ENCODE data around the gene SPESP1. TPM values are rescaled to one million over a fixed set of nuclear protein-coding genes. Genes with fewer than 3 reads are reported as not detected.

The SPESP1 gene
- total and polyA plus RNA-seq, 2 of the 8 experiments (the other 6 are each of a cell fraction or from before 2014, with no cell fraction given) = not detected

- H3K4me3 ChIP-seq (ENCODE audit: extremely low read depth in 1 of 4, insufficient read depth in 2 of 4, low read depth in 3 of 4, low read length in 4 of 4) = no peak overlapping the region
- FAIRE-seq (no peak), DNase-seq (ENCODE audit: low read depth in 1 of 2, low spot score in 2 of 2) (no peak)
- H3K9me3 ChIP-seq (ENCODE audit: insufficient read depth in 2 of 2, low read depth in 1 of 2, low read length in 1 of 2) = peaks cover 10 to 18% of the 10 kb centered on the region in 2 experiments
- H4K20me1 ChIP-seq (replicated peaks in 1 of 2; ENCODE audit: control insufficient read depth in 1 of 2, insufficient read depth in 2 of 2, low read length in 2 of 2) = no peaks in the 10 kb centered on the region
- no peaks in the 10 kb centered on the region for H3K4me1 ChIP-seq (replicated peaks in 1 of 4; ENCODE audit: control insufficient read depth in 3 of 4, insufficient read depth in 4 of 4, low read length in 3 of 4)
- no peak for TF ChIP-seq CREB1 (IDR thresholded peaks at IDR 0.05)
- peak; percentile 56; the same call in 1 of the 2 replicates for TF ChIP-seq MAFK (IDR thresholded peaks at IDR 0.05; ENCODE audit: low read depth, low read length)
- no peaks in the 10 kb centered on the region for H3K23me2 ChIP-seq (ENCODE audit: low read depth, low read length)
- H2BK12ac ChIP-seq (ENCODE audit: low read depth, low read length) = no peak overlapping the region
- no peak overlapping the region for H3K4me2 ChIP-seq (ENCODE audit: insufficient read depth in 1 of 2, low read depth in 2 of 2, low read length in 2 of 2)
- no peak overlapping the region for H2BK20ac ChIP-seq (ENCODE audit: low read length)
- H3K79me1 ChIP-seq (ENCODE audit: low read depth, low read length) = no peaks in the 10 kb centered on the region
- no peak overlapping the region for H2AFZ ChIP-seq (ENCODE audit: low read length)
- H3K23ac ChIP-seq (ENCODE audit: insufficient read length) = no peak overlapping the region
- no peak overlapping the region for H3K27ac ChIP-seq (ENCODE audit: low read depth, low read length)
- ChIA-PET POLR2A (ENCODE audit: partially characterized antibody) (no interaction called here), CTCF (ENCODE audit: partially characterized antibody) (interaction anchor here (0.7 kb wide), 1 partner anchor 12 kb away, joined by 3 read pairs; no protein-coding TSS in a partner anchor)
- H2BK120ac ChIP-seq (replicated peaks; ENCODE audit: low read depth, low read length) = no peak overlapping the region
- H3K14ac ChIP-seq (ENCODE audit: insufficient read length) = no peak overlapping the region
- H3K27me3 ChIP-seq (replicated peaks in 1 of 4; ENCODE audit: control insufficient read depth in 3 of 4, extremely low read depth in 1 of 4, insufficient read depth in 3 of 4, low read length in 3 of 4) = no peaks in the 10 kb centered on the region
- H2AK5ac ChIP-seq (ENCODE audit: low read depth, low read length) = no peak overlapping the region
- no peak overlapping the region for H3K9ac ChIP-seq (replicated peaks in 1 of 4; ENCODE audit: extremely low read depth in 1 of 4, low read depth in 3 of 4, low read length in 3 of 4)
- H3K36me3 ChIP-seq (ENCODE audit: control insufficient read depth in 2 of 4, insufficient read depth in 4 of 4, low read length in 3 of 4) = no peaks in the 10 kb centered on the region; a peak in 1 of 8 replicates
- H2BK5ac ChIP-seq (ENCODE audit: low read depth, low read length) = no peak overlapping the region
- H3K18ac ChIP-seq (ENCODE audit: extremely low read depth, low read length) = no peak overlapping the region
- H3K79me2 ChIP-seq (ENCODE audit: control insufficient read depth in 1 of 2, insufficient read depth in 2 of 2, low read length in 2 of 2) = no peaks in the 10 kb centered on the region
- H3K4ac ChIP-seq (replicated peaks; ENCODE audit: insufficient read length, low read depth, low read length) = no peak overlapping the region
- no peak overlapping the region for H2BK15ac ChIP-seq (ENCODE audit: low read length)
- no peak overlapping the region for H4K8ac ChIP-seq (ENCODE audit: extremely low read depth, insufficient read depth, low read length)
- H3K56ac ChIP-seq (replicated peaks; ENCODE audit: insufficient read length, low read depth, low read length) = no peak overlapping the region
- no peak overlapping the region for H4K5ac ChIP-seq (ENCODE audit: insufficient read length, low read depth, low read length)
- no peak overlapping the region for H4K91ac ChIP-seq (replicated peaks; ENCODE audit: insufficient read length, low read length)
Measured at GRCh38 chr15:68967948-68968347, 37.6 kb downstream of the SPESP1 start.
